SU-DHL-6 (cell line): ENCODE data around the gene TBC1D22A.

ENCODE experiments used
- EZH2phosphoT487 ChIP-seq: fragments of 200-600 bp; sonication (generic), shearing (Covaris generic); conservative IDR thresholded peaks from 2 replicates; pipeline ENCODE4 v1.6.1; 2018; ENCODE audit warnings: mild to moderate bottlenecking, antibody characterized with exemption, low read length, moderate library complexity, mixed read lengths
- TF ChIP-seq, protein P1 (sequence below): fragments of 200-600 bp; sonication (generic); IDR thresholded peaks from one replicate; pipeline ENCODE4 v1.5.1; 2017; ENCODE audit warnings: antibody characterized with exemption, mild to moderate bottlenecking, low read length, moderate library complexity; ENCODE audit not compliant: insufficient read depth, poor library complexity, severe bottlenecking

DNA sequence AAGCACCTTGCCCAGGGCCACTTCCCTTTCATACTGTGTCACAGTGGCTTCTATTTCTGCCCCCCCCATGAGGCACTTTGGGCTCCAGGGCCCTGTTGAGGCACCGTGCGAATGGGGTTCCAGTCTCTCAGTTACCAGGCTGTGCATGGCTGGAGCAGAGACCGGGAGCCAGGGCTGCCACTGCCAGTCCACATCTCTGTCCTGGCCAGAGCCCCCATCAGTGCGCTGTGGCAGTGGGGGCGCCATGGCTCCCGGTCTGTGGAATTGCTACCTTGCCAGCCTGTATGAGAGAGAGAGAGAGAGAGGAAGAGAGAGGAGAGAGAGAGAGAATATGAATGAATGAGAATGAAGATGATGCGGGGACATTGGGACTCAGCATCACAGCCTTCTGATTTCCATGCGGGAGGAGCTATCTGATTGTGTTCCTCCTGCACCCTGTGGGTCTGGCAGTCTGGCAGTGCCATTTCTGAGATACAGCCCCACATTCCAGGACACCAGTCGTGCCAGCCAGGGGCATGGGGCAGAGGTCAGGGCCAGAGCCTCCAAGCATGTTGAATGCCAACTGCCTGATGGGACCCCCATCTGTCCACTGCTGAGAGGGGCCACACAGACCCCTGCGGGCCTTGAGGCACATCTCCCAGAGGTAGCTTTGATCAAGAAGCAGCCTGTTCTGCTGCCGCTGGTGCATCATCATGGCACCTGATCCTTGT is 279.8 kb downstream of the TBC1D22A start:
- TF ChIP-seq, protein P1, sequence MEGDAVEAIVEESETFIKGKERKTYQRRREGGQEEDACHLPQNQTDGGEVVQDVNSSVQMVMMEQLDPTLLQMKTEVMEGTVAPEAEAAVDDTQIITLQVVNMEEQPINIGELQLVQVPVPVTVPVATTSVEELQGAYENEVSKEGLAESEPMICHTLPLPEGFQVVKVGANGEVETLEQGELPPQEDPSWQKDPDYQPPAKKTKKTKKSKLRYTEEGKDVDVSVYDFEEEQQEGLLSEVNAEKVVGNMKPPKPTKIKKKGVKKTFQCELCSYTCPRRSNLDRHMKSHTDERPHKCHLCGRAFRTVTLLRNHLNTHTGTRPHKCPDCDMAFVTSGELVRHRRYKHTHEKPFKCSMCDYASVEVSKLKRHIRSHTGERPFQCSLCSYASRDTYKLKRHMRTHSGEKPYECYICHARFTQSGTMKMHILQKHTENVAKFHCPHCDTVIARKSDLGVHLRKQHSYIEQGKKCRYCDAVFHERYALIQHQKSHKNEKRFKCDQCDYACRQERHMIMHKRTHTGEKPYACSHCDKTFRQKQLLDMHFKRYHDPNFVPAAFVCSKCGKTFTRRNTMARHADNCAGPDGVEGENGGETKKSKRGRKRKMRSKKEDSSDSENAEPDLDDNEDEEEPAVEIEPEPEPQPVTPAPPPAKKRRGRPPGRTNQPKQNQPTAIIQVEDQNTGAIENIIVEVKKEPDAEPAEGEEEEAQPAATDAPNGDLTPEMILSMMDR, result no peak
- no peak for TF ChIP-seq EZH2phosphoT487
